HG03521 (cell line): ENCODE results near the gene SGTB.
"Not testable (repeated sequence)": the region's sequence is repeated elsewhere in the genome, so short reads cannot be mapped to it uniquely, and the experiment has no call there.

Experiments used
- ATAC-seq: cut with Tn5 transposase; IDR thresholded peaks from one replicate; pipeline ENCODE4 v1.9.1; 2021; ENCODE audit warnings: mild to moderate bottlenecking, moderate library complexity; ENCODE audit not compliant: unreplicated experiment

SGTB gene

DNA sequence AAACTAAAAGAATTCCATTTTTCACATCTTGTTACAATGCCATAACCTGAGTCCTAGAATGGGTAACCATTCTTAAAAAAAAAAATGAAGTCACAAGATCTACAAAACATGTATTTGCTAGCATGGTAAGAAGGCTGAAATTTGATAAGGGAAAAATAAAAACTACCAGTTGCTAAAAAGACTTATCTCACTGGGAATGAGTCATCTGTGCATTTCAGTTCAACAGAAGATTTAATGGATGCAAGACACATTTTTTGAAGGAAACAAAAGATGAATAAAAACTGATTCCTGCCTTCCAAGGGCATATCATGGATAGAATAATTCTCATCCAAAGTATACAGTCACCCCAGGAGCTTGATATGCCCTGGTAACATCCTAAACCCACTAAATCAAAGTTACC lies 47.2 kb downstream of the SGTB start:
- ATAC-seq = no peak

DNA sequence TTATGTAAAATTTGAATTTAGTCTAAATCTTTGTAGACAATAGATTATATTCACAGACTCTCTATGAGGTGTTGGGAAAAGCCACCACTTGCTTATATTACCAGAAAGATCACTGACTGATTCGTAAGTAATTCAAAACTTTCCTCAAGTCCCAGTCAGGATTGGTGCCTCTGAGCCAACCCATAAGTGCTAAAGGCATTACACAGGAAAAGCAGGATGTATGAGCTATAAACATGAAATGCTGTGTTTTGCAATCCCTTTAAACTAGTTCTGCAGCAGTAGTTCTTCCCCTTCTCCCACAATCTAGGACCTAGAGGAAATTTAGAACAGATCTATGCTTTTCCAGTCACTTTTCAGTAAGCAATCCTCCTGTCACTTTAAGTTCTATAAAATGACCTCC lies 49.1 kb downstream of the SGTB start:
- ATAC-seq = no peak

DNA sequence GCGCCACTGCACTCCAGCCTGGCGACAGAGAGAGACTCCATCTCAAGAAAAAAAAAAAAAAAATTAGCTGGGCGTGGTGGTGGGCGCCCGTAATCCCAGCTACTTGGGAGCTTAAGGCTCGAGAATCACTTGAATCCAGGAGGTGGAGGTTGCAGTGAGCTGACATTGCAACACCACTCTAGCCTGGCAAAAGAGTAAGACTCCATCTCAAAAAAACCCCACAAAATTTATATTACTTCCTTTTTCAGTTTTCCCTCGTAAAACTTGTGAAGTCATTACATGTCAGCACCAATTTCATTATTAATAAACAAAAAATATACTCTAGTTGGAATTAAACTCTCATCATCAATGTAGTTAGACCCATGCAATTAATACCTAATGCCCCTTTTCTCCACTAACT lies 53.2 kb downstream of the SGTB start:
- ATAC-seq = no peak

DNA sequence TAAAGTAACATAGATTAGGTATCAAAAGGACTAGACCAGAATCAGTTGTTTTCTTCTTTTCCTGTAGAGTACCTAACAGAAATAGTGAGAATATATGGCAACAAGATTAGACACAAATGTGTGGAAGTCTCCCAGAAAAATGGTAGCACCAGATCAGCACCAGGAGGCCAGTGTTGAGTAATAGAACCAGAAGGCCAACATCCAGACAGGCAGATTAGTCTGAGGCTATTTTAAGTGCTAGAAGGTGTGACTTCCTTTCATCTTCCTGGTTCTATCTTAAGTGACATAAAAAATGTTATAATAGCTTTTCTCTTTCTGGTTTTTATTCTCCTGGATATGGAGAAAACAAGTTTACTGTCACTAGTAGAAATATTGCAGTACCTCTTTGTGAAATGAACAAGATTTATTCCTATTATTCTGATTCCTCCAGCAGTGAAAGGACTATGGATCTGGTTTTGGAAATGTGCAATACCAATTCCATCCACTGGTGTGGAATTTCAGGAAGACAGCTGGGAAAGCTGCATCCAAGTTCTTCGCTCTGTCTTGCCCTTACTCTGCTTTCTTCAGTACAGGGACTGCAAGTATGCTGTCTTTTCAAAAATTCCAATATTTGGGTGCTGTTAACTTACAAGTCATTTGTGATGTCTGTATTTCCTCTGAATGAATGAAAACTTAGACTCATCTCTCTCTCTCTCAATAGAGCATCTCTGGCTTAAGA lies 57.9 kb downstream of the SGTB start:
- no peak for ATAC-seq

DNA sequence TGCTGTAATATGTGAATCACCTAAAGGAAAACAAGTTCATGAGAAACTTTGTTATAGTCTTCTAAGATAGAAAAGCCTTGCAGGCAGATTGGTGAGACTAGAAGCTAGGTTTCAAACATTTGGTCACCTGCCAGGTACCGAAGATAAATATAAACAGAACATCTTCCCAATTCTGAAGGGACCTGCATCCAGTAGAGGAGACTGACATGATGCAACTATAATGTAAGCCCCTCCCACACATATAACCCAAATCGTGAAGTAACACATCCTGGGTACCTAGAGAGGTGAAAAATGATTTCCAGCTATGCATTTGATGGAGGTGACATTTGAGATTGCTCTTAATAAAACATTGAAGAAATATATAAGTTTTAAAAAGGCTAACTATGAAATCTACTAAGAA lies 67.2 kb downstream of the SGTB start:
- no peak for ATAC-seq

DNA sequence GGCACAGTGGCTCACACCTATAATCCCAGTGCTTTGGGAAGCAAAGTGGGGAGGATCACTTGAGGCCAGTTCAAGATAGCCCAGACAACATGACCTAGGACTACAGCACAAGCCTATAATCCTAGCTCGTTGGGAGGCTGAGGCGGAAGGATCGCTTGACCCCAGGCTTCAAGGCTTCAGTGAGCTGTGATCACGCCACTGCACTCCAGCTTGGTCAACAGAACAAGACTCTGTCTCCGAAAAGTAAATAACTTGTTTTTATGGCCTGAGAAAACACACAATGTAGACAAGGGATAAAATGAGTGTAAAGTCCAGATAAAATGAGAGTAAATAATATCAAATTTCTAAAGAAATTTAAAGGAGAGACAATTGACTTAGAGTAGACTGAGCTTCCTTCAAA lies 70.8 kb downstream of the SGTB start:
- no peak for ATAC-seq

DNA sequence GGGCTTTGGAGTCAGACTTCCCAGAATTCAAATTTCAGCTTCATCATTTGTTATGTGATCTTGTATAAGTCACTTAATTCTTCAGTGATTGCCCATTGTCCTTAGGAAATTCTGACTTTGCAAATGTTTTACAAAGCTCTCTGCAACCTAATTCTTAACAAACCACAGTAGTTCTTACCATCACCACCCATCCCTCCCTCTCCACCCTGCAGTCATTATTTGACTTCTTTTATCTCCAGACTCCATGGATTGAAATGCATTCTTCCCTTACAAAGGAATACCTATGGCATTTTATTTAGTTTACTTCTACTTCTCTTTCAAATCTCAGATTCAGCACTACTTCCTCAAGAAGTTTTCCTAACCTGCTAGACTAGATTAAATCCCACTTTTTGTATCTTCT lies 74.0 kb downstream of the SGTB start:
- no peak for ATAC-seq

DNA sequence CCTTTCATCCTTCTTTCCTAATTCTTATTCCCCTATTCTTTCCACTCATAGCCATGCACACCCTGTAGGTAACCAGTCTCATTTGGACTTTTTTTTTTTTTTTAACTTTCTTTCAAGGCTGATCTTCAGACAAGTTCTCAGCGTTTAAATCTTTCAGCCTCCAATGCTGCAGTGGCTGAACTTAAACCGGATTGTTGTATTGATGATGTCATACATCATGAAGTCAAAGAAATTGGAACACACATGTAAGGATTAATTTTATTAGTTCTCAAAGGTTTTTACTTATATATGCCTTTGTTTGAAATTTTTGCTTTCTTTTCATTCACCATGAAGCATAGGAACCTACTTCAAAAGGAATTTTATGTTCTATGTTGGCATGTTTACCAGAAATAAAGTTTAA lies 75.0 kb downstream of the SGTB start:
- ATAC-seq = no peak

DNA sequence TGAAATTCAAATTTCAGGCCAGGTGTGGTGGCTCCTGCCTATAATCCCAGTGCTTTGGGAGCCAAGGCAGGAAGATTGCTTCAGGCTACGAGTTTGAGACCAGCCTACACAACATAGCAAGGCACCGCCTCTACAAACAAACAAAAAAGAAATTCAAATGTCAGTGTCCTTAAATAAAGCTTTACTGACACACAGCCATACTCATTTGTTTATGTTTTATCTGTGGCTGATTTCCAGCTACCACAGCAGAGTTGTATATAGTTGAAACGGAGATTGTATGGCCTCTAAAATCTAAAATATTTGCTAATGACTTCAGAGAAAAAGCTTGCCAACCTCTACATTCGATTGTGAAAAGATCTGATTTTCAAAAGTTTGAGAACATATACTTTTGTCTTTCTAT lies 81.7 kb downstream of the SGTB start:
- ATAC-seq = no peak

DNA sequence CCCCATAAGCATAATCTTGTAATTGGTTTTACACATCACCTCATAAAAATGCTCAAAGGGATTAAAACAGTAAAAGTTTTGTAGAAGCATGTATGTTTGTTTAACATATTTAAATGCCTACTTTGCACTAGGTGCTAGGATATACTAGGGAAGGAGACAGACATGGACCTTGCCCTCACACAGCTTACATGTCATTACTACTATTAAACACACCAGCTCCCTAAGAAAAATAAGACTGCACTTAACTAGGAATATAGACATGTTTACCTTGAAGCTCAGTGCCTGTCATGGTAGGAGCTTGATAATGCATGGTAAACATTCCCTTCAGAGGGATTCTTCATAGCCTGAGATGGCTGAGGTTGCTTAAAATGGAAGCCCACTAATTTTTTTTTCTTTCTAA lies 90.9 kb downstream of the SGTB start:
- ATAC-seq = no peak

DNA sequence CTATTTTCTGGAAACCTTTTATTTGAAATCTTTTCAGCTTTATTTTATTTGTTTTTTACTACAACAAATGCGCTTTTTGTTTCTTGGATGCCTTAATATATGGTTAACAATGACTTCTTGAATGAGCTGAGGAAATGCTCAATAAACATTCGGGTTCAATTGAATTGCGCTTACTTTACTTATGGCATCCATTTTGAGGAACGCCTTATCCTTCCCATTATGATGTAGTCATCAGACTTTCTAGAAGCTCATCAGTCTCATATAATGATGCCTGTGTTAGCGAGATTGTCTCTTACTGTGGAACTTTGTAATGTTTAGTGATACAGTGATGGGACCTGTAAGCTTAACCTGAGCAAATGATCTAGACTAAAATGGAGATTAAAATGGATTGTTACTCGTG lies 96.2 kb downstream of the SGTB start:
- ATAC-seq = no peak

DNA sequence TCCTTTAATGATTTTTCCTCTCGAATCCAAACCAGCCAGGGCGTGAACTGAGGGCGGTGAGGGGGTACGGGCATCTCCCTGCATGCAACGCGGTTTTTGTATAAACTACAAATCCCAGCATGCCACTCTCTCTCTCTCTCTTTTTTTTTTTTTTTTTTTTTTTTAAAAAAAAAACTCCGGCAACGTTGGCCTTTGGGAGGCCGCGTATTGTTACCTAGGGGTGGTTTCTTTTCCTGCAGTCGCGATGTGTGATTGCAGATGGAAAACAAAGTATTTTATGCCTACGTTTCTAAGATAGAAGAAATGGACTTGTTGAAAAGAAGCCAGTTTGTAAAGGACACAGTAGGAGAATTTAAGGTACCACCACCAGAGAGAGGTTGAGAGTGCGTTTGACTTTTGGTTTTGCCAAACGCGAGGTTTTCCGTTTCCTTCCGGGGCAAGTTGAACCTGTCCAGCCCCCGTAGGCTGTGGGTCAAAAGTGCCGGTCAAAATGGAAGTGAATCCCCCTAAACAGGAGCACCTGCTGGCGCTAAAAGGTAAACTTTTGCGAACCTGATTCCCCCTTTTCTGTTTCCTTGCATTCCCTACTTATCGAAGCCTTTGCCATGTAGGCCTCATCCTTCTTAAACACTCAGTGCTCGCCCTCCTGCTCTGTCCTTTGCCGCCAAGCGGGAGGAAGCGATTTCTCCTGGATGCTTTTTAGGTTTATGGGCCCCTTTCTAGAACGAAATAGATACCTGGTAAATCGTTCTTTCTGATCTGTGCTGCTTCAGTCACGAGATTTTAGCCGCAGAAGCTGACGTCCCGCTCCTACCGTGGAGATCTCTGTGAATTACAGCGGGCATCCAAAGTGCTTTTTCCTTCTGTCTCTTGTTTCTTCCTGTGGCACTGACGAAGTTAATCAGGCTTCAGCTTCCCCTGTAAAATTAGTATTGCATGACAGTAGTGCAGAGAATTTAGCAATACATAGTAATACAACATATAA lies 97.0 kb downstream of the SGTB start, which contains the start of the genes SHLD3 and TRAPPC13:
Gene SHLD3 (plus strand): TSS at position 457 of the 985 bp plus-strand sequence. CDS start 4,561 bp downstream, outside the sequence.
Gene TRAPPC13 (plus strand): TSS at position 457 of the 985 bp plus-strand sequence. CDS start 34 bp downstream, at position 491.
- peak; percentile 67 for ATAC-seq

DNA sequence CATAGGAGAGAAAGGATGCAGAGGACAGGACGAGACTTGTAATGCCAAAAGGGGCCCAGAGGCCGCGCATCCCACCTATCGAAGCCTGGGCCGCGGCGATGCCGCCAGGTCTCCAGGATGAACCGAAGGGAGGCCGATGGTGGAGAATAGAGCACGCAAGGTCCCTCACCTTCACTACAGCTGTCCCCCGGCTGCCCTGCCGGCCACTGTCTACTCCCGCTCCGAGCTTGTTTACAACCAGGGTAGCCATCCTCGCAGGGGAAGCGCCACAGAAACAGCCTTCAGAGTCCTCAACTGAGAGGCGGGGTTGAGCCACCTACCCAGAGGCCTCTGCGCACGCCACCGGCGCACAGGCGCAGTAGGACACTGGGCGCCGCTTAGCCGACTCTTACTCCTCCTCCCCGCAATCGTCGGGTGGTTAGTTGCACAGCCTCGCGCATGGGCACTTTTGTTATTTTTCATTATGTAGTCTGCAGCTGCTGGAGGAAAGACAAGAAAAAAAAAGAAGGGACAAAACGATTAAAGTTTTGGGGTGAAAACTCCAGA lies 97.8 kb downstream of the SGTB start, which contains the start of gene TRIM23:
Gene TRIM23 (minus strand): TSS at position 309 of the 546 bp plus-strand sequence. CDS start 59 bp downstream, at position 250.
- ATAC-seq = peak; percentile 92

DNA sequence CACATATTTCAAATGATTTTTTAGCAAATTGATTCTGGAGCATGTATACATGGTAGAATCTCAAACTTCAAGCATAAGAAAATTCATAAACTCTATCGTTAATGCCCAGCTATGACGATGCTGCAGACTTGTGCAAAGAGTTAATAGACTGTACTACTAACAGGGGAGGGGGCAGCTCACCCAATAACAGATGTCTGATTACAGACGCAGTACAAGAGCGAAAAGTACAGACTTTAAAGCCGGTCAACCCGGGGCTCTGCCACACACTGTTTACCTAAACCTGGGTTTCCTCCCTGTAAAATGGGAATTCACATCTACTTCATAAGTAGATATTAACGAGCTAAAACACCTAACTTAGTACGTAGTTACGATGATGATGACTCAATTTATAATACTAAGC lies 98.4 kb downstream of the SGTB start:
- ATAC-seq = no peak

DNA sequence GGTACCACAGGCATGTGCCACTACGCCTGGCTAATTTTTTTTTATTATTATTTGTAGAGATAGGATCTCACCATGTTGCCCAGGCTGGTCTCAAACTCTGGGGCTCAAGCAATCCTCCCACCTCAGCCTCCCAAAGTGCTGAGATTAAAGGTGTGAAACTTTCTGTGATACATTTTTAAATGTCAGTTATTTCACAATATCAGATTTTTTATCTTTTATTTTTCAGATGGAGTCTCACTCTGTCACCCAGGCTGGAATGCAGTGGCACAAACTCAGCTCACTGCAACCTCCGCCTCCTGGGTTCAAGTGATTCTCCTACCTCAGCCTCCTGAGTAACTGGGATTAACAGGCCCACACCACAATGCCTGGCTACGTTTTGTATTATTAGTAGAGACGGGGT lies 99.9 kb downstream of the SGTB start:
- not testable (repeated sequence) for ATAC-seq

DNA sequence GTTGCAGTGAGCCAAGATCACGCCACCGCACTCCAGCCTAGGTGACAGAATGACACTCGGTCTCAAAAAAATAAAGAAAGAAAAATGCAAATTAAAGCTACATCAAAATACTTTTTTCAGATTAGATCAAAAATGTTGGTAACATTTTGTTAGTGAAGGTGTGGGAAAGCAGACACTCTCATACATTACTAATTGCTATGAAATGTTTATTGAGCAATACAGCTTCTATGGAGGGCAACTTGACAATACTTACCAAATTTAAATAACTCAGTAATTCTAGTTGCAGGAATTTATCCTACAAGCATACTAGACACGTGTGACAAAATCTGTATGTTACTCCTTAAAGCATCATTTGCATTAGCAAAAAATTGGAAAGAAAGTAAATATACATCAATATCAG lies 101.9 kb downstream of the SGTB start:
- no peak for ATAC-seq
